GM21423 (cell line): ENCODE results near the gene CTDSPL.
"Not testable (repeated sequence)": the region's sequence is repeated elsewhere in the genome, so short reads cannot be mapped to it uniquely, and the experiment has no call there.

Experiments
- ATAC-seq: cut with Tn5 transposase; IDR thresholded peaks from one replicate; pipeline ENCODE4 v1.9.1; 2021; ENCODE audit warnings: mild to moderate bottlenecking, moderate library complexity; ENCODE audit not compliant: unreplicated experiment

The CTDSPL gene

DNA sequence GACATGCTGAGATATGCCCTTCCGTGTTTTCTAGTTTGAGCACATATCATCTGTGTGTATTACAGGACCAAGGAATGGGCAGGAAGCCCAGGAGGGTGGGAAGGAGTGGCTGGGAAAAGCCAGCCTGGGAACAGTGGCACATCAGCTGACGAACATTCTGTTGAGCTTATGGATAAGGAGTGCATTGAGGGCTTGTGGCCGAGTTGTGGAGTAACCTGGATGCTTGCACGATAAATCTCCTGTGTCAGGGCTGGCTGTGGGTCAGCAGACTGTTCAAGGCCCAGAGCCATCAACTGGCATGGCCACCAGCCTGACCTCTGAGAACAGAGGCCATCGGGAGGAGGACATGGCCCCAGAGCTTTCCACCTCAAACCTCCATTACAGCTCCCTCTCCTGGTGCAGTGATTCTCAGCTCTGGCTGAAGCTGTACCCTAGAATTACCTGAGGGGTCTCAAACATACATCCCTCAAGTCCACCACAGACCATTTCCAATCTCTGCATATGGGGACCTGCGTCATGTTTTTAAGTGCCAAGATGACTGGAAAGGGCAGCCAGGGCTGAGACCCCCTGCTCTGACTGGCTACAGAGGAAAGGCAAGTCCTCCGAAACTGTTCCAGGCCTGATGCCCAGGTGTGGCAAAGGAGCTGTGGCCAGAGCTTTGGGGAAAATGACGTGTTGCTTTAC lies 124.1 kb downstream of the CTDSPL start:
- ATAC-seq: no peak

GRCh38 chr3:37986479-37987314 lies 125.0 kb downstream of the CTDSPL start:
- ATAC-seq: no peak

DNA sequence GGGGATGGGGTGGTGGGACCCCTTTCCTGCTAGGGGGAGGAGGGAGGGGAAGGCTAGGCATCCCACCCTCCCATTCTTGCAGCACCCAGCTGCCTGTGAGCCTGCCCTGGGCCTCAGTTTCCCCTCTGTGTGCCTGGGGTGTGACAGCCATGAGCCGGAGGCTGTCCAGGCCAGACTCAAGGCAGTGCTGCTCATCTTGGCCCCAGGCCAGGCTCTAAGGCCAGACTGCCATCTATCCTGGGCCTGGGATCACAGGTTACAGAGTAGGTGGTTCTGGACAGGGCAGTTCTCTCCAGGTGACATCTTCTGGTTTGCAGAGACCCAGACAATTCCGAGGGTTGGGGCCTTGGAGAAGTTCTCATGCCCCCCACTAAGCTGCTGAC lies 125.6 kb downstream of the CTDSPL start:
- no peak for ATAC-seq

GRCh38 chr3:37987751-37988179 lies 126.1 kb downstream of the CTDSPL start:
- ATAC-seq: no peak

DNA sequence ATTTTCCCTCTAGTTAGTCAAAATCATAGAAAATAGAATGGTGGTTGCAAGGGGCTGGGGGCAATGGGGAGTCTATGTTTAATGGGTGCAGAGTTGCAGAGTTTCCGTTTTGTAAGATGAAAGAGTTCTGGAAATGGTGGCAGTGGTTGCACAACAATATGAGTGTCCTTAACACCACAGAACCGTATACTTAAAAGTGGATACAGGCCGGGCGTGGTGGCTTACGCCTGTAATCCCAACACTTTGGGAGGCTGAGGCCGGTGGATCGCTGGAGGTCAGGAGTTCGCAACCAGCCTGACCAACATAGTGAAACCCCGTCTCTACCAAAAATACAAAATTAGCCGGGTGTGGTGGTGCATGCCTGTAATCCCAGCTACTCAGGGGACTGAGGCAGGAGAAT lies 126.7 kb downstream of the CTDSPL start:
- ATAC-seq: not testable (repeated sequence)

GRCh38 chr3:37988931-37989525 lies 127.3 kb downstream of the CTDSPL start:
- ATAC-seq: no peak

- ATAC-seq: no peak
Measured at GRCh38 chr3:37989821-37990480, 128.3 kb downstream of the CTDSPL start.

DNA sequence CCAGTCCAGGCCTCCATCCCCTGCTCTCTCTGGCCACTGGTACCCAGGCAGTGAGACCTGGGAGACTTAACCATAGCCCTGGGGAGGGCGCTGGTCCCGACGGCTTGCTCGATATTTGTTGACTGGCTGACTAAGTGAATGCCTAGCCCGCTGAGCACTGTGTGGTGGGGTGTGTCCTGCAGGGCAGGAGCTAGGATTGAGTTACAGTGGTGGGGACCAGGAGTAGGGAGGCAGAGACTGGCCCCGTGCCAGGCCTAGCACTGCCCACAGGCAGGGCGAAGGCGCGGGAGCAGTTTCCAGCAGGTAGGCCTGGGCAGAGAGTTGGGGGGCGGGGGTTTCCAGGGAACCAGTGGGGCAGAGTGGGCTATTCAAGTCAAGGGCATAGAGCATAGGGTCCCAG lies 128.8 kb downstream of the CTDSPL start, which contains the start of gene VILL:
TSS of gene VILL (plus strand) at position 260 of the 400 bp plus-strand sequence. CDS start 2,887 bp downstream, outside the sequence.
- no peak for ATAC-seq

DNA sequence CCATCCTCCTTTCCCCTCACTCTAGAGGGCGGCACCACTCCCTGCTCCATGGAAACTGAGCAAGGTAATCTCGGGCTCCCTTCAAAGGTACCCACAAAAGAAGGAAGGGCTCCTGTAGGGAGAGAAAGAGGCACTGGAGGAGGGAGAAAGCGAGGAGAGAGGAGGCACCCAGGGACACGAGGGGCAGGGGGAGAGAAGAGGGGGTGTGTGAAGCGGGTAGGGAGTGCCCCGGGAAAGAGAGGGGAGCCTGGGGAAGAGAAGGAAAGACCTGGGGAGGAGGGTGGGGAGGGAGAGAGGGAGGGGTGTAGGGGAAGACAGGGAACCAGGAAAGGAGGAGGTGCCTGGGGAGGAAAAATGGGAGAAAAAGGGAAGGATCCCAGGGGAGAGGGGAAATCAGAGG lies 129.4 kb downstream of the CTDSPL start:
- ATAC-seq: no peak

DNA sequence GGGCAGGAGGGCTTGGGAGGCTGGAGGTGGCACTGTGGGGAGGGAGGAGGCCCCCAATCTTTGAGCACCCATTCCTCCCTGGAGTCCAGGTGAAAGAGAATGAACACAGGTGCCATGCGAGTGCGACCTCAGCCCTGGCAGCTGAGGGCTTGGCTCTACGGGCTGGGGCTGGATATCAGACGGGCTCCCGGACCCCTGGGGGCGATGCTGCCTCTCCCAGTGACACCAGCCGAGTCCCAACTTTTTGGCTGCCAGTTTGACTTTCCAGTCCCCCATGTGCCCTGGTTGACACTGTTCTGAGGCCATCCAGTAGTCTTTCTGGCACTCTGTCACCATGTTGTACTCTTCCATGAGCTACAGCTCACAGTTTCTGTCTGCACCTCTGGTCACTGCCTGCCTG lies 130.1 kb downstream of the CTDSPL start:
- ATAC-seq: no peak

DNA sequence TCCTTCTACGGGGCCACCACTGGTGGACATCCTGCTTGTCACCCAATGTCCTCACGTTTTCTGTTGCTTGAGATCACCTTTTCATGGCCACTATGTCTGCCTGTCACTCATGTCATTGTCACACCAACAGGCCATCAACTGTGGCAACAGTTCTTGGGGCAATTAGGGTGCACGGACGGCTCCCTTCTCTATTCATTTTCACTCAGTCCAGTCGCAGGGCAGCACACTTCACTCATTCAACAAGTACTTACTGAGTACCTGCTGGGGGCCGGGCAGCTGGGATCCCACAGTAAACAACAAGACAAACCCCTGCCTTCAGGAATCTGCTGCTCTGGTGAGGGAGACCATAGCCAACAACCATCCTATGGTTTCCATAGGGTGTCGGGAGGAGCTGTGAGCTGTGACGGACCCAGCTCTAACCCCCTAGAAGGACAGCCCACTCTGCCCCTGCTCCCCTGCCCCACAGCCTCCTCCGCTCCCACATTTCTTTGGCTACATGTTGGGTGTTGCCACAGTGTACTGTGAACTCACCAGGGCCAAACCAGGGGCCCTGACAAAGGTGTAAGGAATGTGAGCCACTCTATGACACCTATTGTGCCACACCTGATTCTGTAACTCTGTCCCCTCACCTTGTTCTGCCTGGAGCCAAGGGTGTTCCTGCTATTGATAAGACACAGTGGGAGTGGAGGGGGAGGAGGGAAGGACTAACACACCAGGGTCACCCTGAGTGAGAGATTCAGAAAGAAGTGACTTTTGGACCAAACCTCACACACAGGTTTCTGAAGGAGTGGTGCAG lies 130.8 kb downstream of the CTDSPL start:
- ATAC-seq: no peak

DNA sequence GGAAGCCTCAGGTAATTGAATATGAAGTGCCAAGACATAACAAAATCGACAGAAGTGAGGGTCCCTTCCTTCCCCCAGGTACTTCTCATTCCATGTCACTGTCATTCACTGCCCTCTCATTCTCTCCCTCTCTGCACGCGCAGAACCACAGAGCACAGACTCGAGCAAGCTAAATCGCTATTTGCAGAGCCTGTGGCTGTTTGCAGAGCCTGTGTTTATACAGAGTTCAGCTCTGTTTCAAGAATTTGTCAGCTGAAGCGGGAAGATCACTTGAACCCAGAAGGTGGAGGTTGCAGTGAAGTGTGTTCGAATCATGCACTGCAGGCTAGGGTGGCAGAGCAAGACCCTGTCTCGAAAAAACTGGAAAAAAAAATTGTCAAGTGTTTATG lies 131.4 kb downstream of the CTDSPL start:
- ATAC-seq: no peak

- ATAC-seq: no peak
Measured at GRCh38 chr3:37993460-37993819, 131.8 kb downstream of the CTDSPL start.

DNA sequence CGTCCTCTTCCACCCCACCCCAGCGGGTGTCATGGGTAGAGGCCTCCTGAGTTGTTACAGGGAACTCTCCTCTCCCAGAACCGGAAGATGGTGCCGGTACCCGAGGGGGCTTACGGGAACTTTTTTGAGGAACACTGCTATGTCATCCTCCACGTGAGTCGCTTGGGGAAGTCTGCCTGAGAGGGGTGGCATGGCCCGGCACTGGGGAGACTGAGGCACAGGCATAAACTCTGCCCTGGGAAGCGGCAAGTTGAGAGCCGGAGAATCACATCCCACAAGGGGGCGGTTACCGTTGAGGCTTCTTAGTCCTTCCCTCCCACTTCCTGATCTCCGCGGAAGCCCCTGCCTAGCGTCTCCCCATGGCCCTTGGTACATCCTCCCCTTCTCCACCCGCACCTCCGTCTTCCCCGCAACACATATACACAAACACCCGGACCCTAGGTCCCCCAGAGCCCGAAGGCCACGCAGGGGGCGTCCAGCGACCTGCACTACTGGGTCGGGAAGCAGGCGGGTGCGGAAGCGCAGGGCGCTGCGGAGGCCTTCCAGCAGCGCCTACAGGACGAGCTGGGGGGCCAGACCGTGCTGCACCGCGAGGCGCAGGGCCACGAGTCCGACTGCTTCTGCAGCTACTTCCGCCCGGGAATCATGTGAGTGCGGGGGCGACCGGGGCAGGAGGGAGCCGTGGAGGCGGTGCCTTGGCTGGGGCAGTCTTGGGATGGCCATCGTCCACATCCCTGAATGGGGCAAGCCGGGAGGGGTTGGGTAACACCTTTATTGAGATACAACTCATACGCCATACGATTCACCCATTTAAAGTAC lies 132.3 kb downstream of the CTDSPL start:
- peak; percentile 63 for ATAC-seq

DNA sequence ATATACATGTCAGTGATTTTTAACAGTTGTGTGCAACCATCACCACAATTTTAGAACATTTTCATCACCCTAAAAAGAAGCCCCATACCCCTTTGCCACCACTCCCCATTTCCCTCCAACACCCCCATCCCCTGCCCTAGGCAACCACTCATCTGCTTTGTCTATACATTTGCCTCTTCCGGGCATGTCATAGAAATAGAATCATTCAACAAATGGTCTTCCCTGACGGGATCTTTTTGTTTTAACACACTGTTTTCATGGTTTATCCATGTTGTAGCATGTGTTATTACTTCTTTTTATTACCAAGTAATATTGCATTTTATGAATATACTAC lies 132.9 kb downstream of the CTDSPL start:
- no peak for ATAC-seq

GRCh38 chr3:37995652-37996641 lies 134.3 kb downstream of the CTDSPL start:
- ATAC-seq: no peak

- peak; percentile 47 for ATAC-seq
Measured at GRCh38 chr3:37996785-37997301, 135.2 kb downstream of the CTDSPL start.

DNA sequence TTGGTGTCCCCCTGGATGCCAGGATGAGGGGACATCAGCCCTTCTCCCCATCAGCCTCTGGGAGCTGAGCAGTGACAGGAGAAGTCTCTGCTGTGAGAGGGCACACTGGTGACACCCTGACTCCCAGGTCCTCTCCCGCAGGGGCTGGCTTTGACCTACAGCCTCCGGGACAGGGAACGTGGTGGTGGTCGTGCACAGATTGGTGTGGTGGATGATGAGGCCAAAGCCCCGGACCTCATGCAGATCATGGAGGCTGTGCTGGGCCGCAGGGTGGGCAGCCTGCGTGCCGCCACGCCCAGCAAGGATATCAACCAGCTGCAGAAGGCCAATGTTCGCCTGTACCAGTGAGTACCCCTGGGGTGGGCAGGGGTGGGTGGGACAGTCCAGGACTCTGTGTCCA lies 135.7 kb downstream of the CTDSPL start:
- no peak for ATAC-seq
